GM12878 (cell line): ENCODE data around the gene NPAS3. TPM values are rescaled to one million over a fixed set of nuclear protein-coding genes. Genes with fewer than 3 reads are reported as not detected.

Source experiments
- ATAC-seq: fragments of 200-7000 bp; cut with Tn5 transposase; 3 replicates; pipeline ENCODE4 v1.9.1; 2020; ENCODE audit warnings: mild to moderate bottlenecking, moderate library complexity
- BruUV-seq: library from RNA; stranded (reverse); fragments of 400-500 nt; replicated peaks from 2 replicates; lab custom pipeline; 2021; lab: Mats Ljungman, UMichigan
- CTCF ChIA-PET: fragments of 300-600 bp; sonication (Branson Sonifier 250); formaldehyde crosslinking; extraction: SDS; loops from one replicate; lab custom pipeline; 2021; ENCODE audit warnings: inconsistent platforms; lab: Yijun Ruan, JAX
- POLR2A ChIA-PET: fragments of 350-600 bp; formaldehyde crosslinking; extraction: SDS; loops from one replicate; lab custom pipeline; 2021; ENCODE audit warnings: inconsistent platforms; lab: Charles Lee
- RAD21 ChIA-PET: fragments of 300-600 bp; sonication (Branson Sonifier 250); formaldehyde crosslinking; loops from one replicate; lab custom pipeline; 2023; ENCODE audit warnings: antibody characterized with exemption; ENCODE audit not compliant: unreplicated experiment; lab: Charles Lee
- SMC1A ChIA-PET: fragments of 300-600 bp; sonication (Branson Sonifier 250); formaldehyde crosslinking; loops from one replicate; lab custom pipeline; 2023; ENCODE audit not compliant: unreplicated experiment, uncharacterized antibody; lab: Charles Lee
- DNase-seq: peaks from one replicate; pipeline ENCODE4 v3.0.0-alpha.2; 2011; ENCODE audit warnings: low read depth, low spot score
- FAIRE-seq: peaks from 3 replicates; lab custom pipeline; 2011; peaks lifted over from hg19 to GRCh38; lab: Jason Lieb, UNC
- H2AFZ ChIP-seq: 2 replicates; pipeline ENCODE4 v1.6.0; 2011; ENCODE audit warnings: low read depth, low read length, control low read depth; ENCODE audit not compliant: control insufficient read depth
- H3K27ac ChIP-seq: 2 replicates; pipeline ENCODE4 v1.5.1; 2011; ENCODE audit warnings: control low read depth; ENCODE audit not compliant: control insufficient read depth, insufficient read depth
- H3K27me3 ChIP-seq, 2 experiments: replicated peaks in 1 of 2; 2 replicates each; pipeline versions ENCODE4 v1.6.0 to v1.6.1; 2011; ENCODE audit warnings: low read length in 1 of 2; ENCODE audit not compliant: control insufficient read depth in 2 of 2, insufficient read depth in 2 of 2
- H3K36me3 ChIP-seq, 2 experiments: 2 replicates each; pipeline ENCODE4 v1.5.1; 2011; ENCODE audit warnings: low read length in 1 of 2; ENCODE audit not compliant: control insufficient read depth in 2 of 2, insufficient read depth in 2 of 2
- H3K4me1 ChIP-seq: 2 replicates; pipeline ENCODE4 v1.6.1; 2011; ENCODE audit warnings: mild to moderate bottlenecking, low read length, moderate library complexity, mixed read lengths; ENCODE audit not compliant: control insufficient read depth, insufficient read depth
- H3K4me2 ChIP-seq: 2 replicates; pipeline ENCODE4 v1.6.0; 2011; ENCODE audit warnings: control low read depth; ENCODE audit not compliant: control insufficient read depth, insufficient read depth
- H3K4me3 ChIP-seq: fragments of 200-600 bp; sonication (generic); 2 replicates; pipeline ENCODE4 v1.5.1; 2016
- H3K79me2 ChIP-seq: 2 replicates; pipeline ENCODE4 v1.6.0; 2011; ENCODE audit warnings: low read length; ENCODE audit not compliant: control insufficient read depth, insufficient read depth
- H3K9ac ChIP-seq: 2 replicates; pipeline ENCODE4 v1.8.0; 2011; ENCODE audit warnings: low read length, control low read depth, mixed read lengths; ENCODE audit not compliant: control insufficient read depth, insufficient read depth
- H3K9me3 ChIP-seq: replicated peaks from 3 replicates; pipeline ENCODE4 v1.5.1; 2011; ENCODE audit warnings: mild to moderate bottlenecking, low read length; ENCODE audit not compliant: control insufficient read depth, insufficient read depth
- H4K20me1 ChIP-seq: 2 replicates; pipeline ENCODE4 v1.6.0; 2011; ENCODE audit not compliant: control insufficient read depth, insufficient read depth
- CBX3 ChIP-seq: fragments of 200-600 bp; sonication (generic); IDR thresholded peaks from 2 replicates; pipeline ENCODE4 v1.6.1; 2016; ENCODE audit warnings: low read depth, borderline replicate concordance
- CEBPZ ChIP-seq: fragments of 150-350 bp; IDR thresholded peaks from 2 replicates; pipeline ENCODE4 v1.6.1; 2016; ENCODE audit warnings: low read depth, low read length
- CUX1 ChIP-seq: IDR thresholded peaks from 2 replicates; pipeline ENCODE4 v1.6.1; 2012; ENCODE audit warnings: improper control_type of control experiment, low read depth, low read length; ENCODE audit not compliant: insufficient replicate concordance
- ESRRA ChIP-seq: IDR thresholded peaks from 2 replicates; pipeline ENCODE4 v1.6.1; 2012; ENCODE audit warnings: mild to moderate bottlenecking, low read length, improper control_type of control experiment
- GABPA ChIP-seq: IDR thresholded peaks from 2 replicates; pipeline ENCODE4 v1.6.1; 2014; ENCODE audit warnings: antibody characterized with exemption, low read depth, mild to moderate bottlenecking, inconsistent platforms
- HCFC1 ChIP-seq: fragments of 150-350 bp; IDR thresholded peaks from 2 replicates; pipeline ENCODE4 v1.6.1; 2014; ENCODE audit warnings: low read length
- KAT2A ChIP-seq: conservative IDR thresholded peaks from 2 replicates; pipeline ENCODE4 v1.6.1; 2011; ENCODE audit warnings: low read depth, low read length; ENCODE audit not compliant: control insufficient read depth
- KLF5 ChIP-seq: fragments of 450-650 bp; IDR thresholded peaks from 2 replicates; pipeline ENCODE4 v1.6.1; 2014; ENCODE audit warnings: mild to moderate bottlenecking; ENCODE audit not compliant: partially characterized antibody
- NFYA ChIP-seq: IDR thresholded peaks from 2 replicates; pipeline ENCODE4 v1.6.1; 2011; ENCODE audit warnings: low read depth, mild to moderate bottlenecking, low read length, improper control_type of control experiment, borderline replicate concordance
- RELA ChIP-seq: fragments of 450-650 bp; IDR thresholded peaks from 2 replicates; pipeline ENCODE4 v1.8.0; 2014; ENCODE audit warnings: borderline replicate concordance; ENCODE audit not compliant: partially characterized antibody
- SRF ChIP-seq, 2 experiments: IDR thresholded peaks; 2 replicates each; pipeline ENCODE4 v1.6.1; 2011; ENCODE audit warnings: low read depth in 2 of 2, low read length in 2 of 2, mild to moderate bottlenecking in 1 of 2, moderate library complexity in 1 of 2
- TCF12 ChIP-seq: IDR thresholded peaks from 2 replicates; pipeline ENCODE4 v1.6.1; 2011; ENCODE audit warnings: low read depth, mild to moderate bottlenecking, low read length
- WGBS: methylation state at CpG from one replicate; pipeline ENCODE4 v1.1.6; 2016; ENCODE audit warnings: low lambda C conversion rate; ENCODE audit not compliant: insufficient replicate concordance, insufficient coverage; ENCODE audit errors: missing lambda C conversion rate; 5-methylcytosine and 5-hydroxymethylcytosine counted together
- in situ Hi-C: fragments of 300-500 bp; cut with MboI; formaldehyde crosslinking; loops from 9 replicates; pipeline ENCODE4 v1.14.3; 2018; ENCODE audit warnings: mixed read lengths
- intact Hi-C: fragments of 100-400 bp; cut with micrococcal nuclease; formaldehyde crosslinking; loops from one replicate; pipeline ENCODE4 v1.14.2; 2022; ENCODE audit not compliant: unreplicated experiment
- polyA plus RNA-seq, 11 experiments: library from polyadenylated mRNA; depleted of rRNA in 4 of 11; unstranded in 6 of 11; stranded (reverse) in 5 of 11; fragments of >200 nt; fragmentation: Nextera tagmentation in 4 of 11; fragmentation: Illumina TruSeq in 1 of 11; extraction: Ambion mirVana in 4 of 11; extraction: Trizol in 1 of 11; gene quantifications; 1 replicate in 1 of 11; 2 replicates in 10 of 11; pipeline versions ENCODE4 v1.2.1 to v1.2.3, GENCODE V29; 2011 to 2016; ENCODE audit warnings: inconsistent platforms in 2 of 11, missing spikeins in 2 of 11, low read depth in 1 of 11
- total RNA-seq, 4 experiments: library from RNA; depleted of rRNA in 3 of 4; stranded (reverse); fragments of >200 nt in 3 of 4; fragmentation: Illumina TruSeq in 1 of 4; extraction: Trizol in 1 of 4; gene quantifications; 2 replicates each; pipeline versions ENCODE4 v1.2.1 to v1.2.3, GENCODE V29; 2013 to 2021

Gene NPAS3
- total and polyA plus RNA-seq, 10 of the 15 experiments (the other 5 are each of a cell fraction or from before 2014, with no cell fraction given), result under 0.01 to 2.7 (median 0.03) TPM; not detected in 6

GRCh38 chr14:33348510-33348909 is 409.8 kb downstream of the NPAS3 start (continued):
- TF ChIP-seq GABPA, result no peak
- no peak for TF ChIP-seq CBX3

- H3K27ac ChIP-seq, result no peak overlapping the region
- 50% methylated on average over 9 of the region's 10 CpGs for WGBS
- RAD21 ChIA-PET, result no interaction called here
- no TSS peak for BruUV-seq
- H3K9ac ChIP-seq, result no peak overlapping the region
- H3K4me2 ChIP-seq, result no peak overlapping the region
- POLR2A ChIA-PET, result no interaction called here
- in situ Hi-C loops (no loop called here), intact Hi-C loops (no loop called here)
- SMC1A ChIA-PET, result no interaction called here
- no peaks in the 10 kb centered on the region for H3K4me1 ChIP-seq
- no peak overlapping the region for H3K4me3 ChIP-seq
- H3K27me3 ChIP-seq, result no peaks in the 10 kb centered on the region; a peak in 1 of 4 replicates
- ATAC-seq (no peak), DNase-seq (no peak), FAIRE-seq (no peak)
- H2AFZ ChIP-seq, result no peak overlapping the region
- no peaks in the 10 kb centered on the region for H4K20me1 ChIP-seq
- H3K9me3 ChIP-seq, result no peaks in the 10 kb centered on the region
- H3K79me2 ChIP-seq, result no peaks in the 10 kb centered on the region
- CTCF ChIA-PET, result interaction anchor here (1.0 kb wide), 1 partner anchor 9 kb away, joined by 3 read pairs; no protein-coding TSS in a partner anchor
- H3K36me3 ChIP-seq, result no peaks in the 10 kb centered on the region
- TF ChIP-seq ESRRA (no peak), KAT2A (no peak), TCF12 (no peak), RELA (no peak), NFYA (no peak), SRF (IDR thresholded peaks at IDR 0.05; ENCODE audit: low read depth in 2 of 2, low read length in 2 of 2) (no peak), CEBPZ (no peak), KLF5 (no peak), HCFC1 (no peak), CUX1 (no peak)
These were observed 411.2 kb downstream of the NPAS3 start for GRCh38 chr14:33349871-33350270.
